T-helper 2 cell treated with Interferon-gamma antibody and Interleukin-4, amounts not matched to agents 5 μg/mL and 100 μg/mL, for 36 hours (primary cell): ENCODE measurements around the gene USP30.

Source experiments
- DNase-seq: peaks from one replicate; pipeline ENCODE4 v3.0.0; 2021; ENCODE audit warnings: low spot score
- H3K27ac Mint-ChIP-seq: one replicate; pipeline ENCODE4 v1.8.0; 2021; ENCODE audit warnings: mild to moderate bottlenecking, mixed read lengths
- H3K27me3 Mint-ChIP-seq: one replicate; pipeline ENCODE4 v1.8.0; 2021; ENCODE audit warnings: low read depth, mixed read lengths
- H3K36me3 Mint-ChIP-seq: one replicate; pipeline ENCODE4 v1.8.0; 2021; ENCODE audit warnings: low read depth, mixed read lengths
- H3K4me1 Mint-ChIP-seq: one replicate; pipeline ENCODE4 v1.8.0; 2021; ENCODE audit warnings: low read depth, mixed read lengths
- H3K4me3 Mint-ChIP-seq: one replicate; pipeline ENCODE4 v1.8.0; 2022; ENCODE audit warnings: mild to moderate bottlenecking, moderate library complexity, mixed read lengths
- H3K9me3 Mint-ChIP-seq: one replicate; pipeline ENCODE4 v1.8.0; 2021; ENCODE audit warnings: mixed read lengths

Gene USP30

DNA sequence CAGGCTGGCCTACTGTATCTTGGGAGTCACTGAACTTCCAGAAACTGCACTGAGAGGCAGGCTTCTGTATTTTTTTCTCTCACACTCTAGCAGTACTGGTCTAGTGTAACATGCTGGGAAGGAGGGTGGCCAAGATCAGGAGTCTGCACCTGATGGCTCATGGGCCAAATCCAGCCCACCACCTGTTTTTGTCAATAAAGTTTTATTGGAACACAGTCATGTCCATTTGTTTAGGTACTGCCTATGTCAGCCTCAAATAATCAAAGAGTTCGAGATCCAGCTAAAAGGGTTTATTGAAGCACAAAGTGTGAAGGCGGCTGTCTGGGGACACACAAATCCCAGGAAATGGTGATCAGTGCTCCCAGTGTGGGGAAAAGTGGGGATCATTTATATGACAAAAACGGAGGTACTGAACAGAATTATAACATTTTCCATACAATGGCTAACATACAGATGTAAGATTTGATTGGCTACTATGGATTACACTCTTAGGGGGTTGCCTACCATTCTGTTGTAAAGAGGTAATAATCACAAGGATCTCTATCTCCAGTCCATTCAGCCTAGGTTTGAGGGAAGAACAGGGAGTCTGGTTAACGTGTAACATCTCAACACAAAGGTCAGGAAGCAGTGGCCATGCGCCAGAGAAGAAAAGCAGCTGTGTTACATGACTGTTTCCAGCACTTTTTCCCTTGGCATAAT is 12.9 kb downstream of the USP30 start:
- Mint-ChIP-seq H3K4me3 (no peak overlapping the region), H3K9me3 (no peaks in the 10 kb centered on the region), H3K4me1 (no peaks in the 10 kb centered on the region), H3K27me3 (no peaks in the 10 kb centered on the region), H3K27ac (no peak overlapping the region), H3K36me3 (peaks cover 4% of the 10 kb centered on the region)
- DNase-seq: no peak

DNA sequence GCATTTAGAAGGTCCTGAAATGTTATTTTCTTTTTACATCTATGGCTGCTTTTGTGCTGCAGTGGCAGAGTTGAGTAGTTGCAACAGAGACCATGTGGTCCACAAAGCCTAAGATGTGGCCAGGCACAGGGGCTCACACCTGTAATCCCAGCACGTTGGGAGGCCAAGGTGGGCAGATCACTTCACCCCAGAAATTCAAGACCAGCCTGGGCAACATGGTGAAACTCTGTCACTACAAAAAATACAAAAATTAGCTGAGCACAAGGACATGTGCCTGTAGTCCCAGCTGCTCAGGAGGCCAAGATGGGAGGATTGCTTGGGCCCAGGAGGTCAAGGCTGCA is 13.4 kb downstream of the USP30 start:
- Mint-ChIP-seq H3K9me3 (no peaks in the 10 kb centered on the region), H3K4me3 (no peak overlapping the region), H3K27me3 (no peaks in the 10 kb centered on the region), H3K27ac (no peak overlapping the region), H3K36me3 (peaks cover 4% of the 10 kb centered on the region), H3K4me1 (no peaks in the 10 kb centered on the region)
- no peak for DNase-seq

DNA sequence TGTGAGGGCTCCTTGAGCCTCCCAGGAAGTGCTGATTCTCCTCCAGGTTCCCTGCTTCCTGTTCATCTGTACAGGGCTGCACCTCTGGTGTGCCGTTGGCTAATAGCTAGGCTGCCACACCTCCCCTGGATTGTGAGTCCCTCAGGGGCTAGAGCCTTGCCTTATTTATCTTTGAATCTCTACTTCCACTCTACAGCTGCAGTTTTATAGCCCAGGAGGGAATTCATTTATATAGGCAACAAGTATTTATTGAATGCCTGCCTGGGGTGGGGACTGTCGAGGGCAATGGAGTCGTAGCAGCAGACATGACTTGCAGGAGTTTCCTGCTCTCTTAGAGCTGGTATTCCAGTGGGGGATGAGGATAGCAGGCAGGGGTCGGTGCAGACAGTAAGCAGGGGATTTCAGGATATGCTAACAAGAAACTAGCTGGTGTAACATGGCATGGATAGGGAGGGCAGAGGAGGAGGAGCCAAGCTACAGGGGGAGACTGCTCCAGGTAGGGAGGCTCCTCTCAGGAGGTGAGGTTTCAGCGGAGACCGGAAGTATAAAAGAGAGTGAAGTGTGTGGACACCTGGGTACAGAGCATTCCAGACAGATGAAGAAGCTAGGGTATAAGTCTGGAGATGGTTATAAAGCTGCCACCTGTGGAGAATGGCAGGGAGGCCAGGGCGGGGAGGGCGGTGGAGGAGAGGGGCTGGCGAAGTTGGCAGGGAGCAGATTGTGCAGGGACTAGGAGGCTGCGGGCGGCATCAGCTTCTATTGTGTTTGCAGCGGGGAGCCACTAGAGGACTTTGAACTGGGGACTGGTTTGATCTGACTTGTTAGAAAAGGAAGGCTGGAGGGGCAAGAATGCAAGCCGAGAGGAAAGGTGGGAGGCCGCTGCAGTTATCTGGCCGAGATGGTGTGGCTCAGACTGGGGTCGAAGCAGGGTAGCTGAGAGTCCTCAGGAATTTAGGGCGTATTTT is 17.2 kb downstream of the USP30 start:
- Mint-ChIP-seq H3K27me3 (no peaks in the 10 kb centered on the region), H3K36me3 (peaks cover 6% of the 10 kb centered on the region), H3K4me3 (no peak overlapping the region), H3K4me1 (no peaks in the 10 kb centered on the region), H3K27ac (no peak overlapping the region), H3K9me3 (no peaks in the 10 kb centered on the region)
- DNase-seq: no peak

DNA sequence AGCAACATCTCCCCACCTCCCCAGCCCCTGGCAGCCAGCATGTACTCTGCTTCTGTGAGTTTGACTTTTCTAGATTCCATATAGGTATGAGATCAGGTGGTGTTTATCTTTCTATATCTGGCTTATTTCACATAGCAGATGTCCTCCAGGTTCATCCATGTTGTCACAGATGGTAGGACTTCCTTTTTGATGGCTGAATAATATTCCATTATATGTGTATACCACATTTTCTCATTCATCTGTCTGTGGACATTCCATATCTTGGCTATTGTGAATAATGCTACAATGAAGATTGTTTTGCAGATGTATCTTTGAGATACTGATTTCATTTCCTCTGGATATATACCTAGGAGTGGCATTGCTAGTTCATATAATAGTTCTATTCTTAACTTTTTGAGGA is 22.5 kb downstream of the USP30 start:
- H3K27me3 Mint-ChIP-seq: no peaks in the 10 kb centered on the region
- H3K36me3 Mint-ChIP-seq: peaks cover 27% of the 10 kb centered on the region
- H3K27ac Mint-ChIP-seq: no peak overlapping the region
- H3K9me3 Mint-ChIP-seq: peaks cover 5% of the 10 kb centered on the region
- H3K4me3 Mint-ChIP-seq: no peak overlapping the region
- DNase-seq: no peak
- H3K4me1 Mint-ChIP-seq: no peaks in the 10 kb centered on the region

DNA sequence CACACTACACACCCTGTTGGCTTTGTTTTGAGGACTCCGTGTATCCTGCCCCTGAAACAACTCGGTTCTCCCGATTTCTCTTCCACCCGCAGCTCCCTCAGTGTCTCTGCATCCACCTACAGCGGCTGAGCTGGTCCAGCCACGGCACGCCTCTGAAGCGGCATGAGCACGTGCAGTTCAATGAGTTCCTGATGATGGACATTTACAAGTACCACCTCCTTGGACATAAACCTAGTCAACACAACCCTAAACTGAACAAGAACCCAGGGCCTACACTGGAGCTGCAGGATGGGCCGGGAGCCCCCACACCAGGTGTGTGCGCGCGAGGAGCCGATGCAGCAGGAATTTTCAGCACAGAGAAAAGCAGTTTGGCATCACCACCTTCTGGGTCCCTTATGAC is 30.4 kb downstream of the USP30 start:
- Mint-ChIP-seq H3K4me3 (no peak overlapping the region), H3K9me3 (peaks cover 5% of the 10 kb centered on the region), H3K4me1 (no peaks in the 10 kb centered on the region), H3K27me3 (no peaks in the 10 kb centered on the region), H3K36me3 (peaks cover 20% of the 10 kb centered on the region), H3K27ac (no peak overlapping the region)
- DNase-seq: no peak

DNA sequence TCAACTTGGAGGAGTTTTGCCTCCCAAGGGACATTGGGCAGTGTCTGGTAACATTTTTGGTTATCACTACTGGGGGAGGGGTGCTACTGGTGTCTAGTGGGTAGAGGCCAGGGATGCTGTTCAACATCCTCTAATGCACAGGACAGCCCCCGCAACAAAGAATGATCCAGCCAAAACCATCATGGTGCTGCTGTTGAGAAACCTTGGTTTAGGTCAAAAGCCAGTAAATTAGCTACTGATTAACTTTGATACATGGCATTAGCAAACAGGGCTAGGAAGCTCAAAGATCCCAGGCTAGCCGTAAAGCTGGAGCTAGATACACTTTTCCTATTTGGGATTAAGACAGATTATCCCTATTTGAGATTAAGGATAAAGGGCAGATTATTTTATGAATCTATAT is 32.0 kb downstream of the USP30 start:
- no peak for DNase-seq
- Mint-ChIP-seq H3K4me1 (no peaks in the 10 kb centered on the region), H3K4me3 (no peak overlapping the region), H3K9me3 (no peaks in the 10 kb centered on the region), H3K27ac (no peak overlapping the region), H3K27me3 (no peaks in the 10 kb centered on the region), H3K36me3 (peaks cover 16% of the 10 kb centered on the region)

- peaks cover 3% of the 10 kb centered on the region for H3K4me1 Mint-ChIP-seq
- DNase-seq: no peak
- H3K4me3 Mint-ChIP-seq: no peak overlapping the region
- H3K9me3 Mint-ChIP-seq: no peaks in the 10 kb centered on the region
- no peaks in the 10 kb centered on the region for H3K27me3 Mint-ChIP-seq
- no peak overlapping the region for H3K27ac Mint-ChIP-seq
- H3K36me3 Mint-ChIP-seq: peaks cover 15% of the 10 kb centered on the region
These were observed 33.2 kb downstream of the USP30 start for GRCh38 chr12:109085590-109085989.

- Mint-ChIP-seq H3K9me3 (no peaks in the 10 kb centered on the region), H3K27ac (no peak overlapping the region), H3K36me3 (peaks cover 16% of the 10 kb centered on the region)
These were observed 34.9 kb downstream of the USP30 start for GRCh38 chr12:109087250-109087649.

DNA sequence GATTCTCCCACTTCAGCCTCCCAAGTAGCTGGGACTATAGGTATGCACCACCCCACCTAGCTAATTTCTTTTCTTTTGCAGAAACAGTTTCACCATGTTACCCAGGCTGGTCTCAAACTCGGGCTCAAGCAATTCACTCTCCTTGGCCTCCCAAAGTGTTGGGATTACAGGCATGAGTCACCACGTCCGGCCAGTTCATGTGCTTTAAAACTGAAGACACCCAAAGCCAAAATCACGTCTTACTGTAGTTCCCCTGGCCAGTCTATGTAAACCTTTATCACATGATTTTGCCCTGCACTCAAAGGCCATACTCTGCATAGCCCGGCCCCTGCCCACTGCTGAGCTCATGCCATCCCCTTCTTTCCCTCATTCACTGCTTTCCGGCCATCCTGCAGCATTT is 36.4 kb downstream of the USP30 start:
- H3K27ac Mint-ChIP-seq: no peak overlapping the region
- no peak overlapping the region for H3K4me3 Mint-ChIP-seq
- DNase-seq: no peak
- peaks cover 24% of the 10 kb centered on the region for H3K4me1 Mint-ChIP-seq
- no peaks in the 10 kb centered on the region for H3K9me3 Mint-ChIP-seq
- peaks cover 18% of the 10 kb centered on the region for H3K36me3 Mint-ChIP-seq
- no peaks in the 10 kb centered on the region for H3K27me3 Mint-ChIP-seq

More at GRCh38 chr12:109087250-109087649, 34.9 kb downstream of the USP30 start:
- peaks cover 10% of the 10 kb centered on the region for H3K4me1 Mint-ChIP-seq
- H3K4me3 Mint-ChIP-seq: no peak overlapping the region
- DNase-seq: no peak
- H3K27me3 Mint-ChIP-seq: no peaks in the 10 kb centered on the region

DNA sequence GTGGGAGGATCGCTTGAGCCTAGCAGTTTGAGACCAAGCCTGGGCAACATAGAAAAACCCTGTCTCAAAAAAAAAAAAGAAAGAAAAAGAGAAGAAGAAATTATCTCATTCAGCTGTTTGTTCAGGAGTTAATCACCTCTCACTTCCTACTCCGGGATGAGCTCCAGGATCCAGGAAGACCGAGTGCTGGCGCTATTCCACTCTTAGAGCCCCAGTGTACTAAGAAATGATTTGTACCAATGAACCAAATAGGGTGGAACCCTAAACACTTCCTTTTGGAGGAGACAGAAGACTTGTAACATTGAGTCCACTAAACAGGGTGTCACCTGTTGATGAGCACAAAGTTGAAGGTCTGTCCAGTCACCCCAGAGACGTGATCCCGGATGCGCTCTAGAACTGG is 37.3 kb downstream of the USP30 start:
- no peak overlapping the region for H3K4me3 Mint-ChIP-seq
- H3K27ac Mint-ChIP-seq: no peak overlapping the region
- DNase-seq: no peak
- H3K27me3 Mint-ChIP-seq: no peaks in the 10 kb centered on the region
- peaks cover 18% of the 10 kb centered on the region for H3K36me3 Mint-ChIP-seq
- H3K4me1 Mint-ChIP-seq: peaks cover 25% of the 10 kb centered on the region
- H3K9me3 Mint-ChIP-seq: no peaks in the 10 kb centered on the region

- Mint-ChIP-seq H3K36me3 (peaks cover 12% of the 10 kb centered on the region), H3K9me3 (no peaks in the 10 kb centered on the region), H3K4me1 (peaks cover 25% of the 10 kb centered on the region), H3K27ac (peak overlapping the region; percentile 87), H3K27me3 (no peaks in the 10 kb centered on the region), H3K4me3 (peak overlapping the region; percentile 83)
- no peak for DNase-seq
These were observed 40.2 kb downstream of the USP30 start for GRCh38 chr12:109092497-109093021.

- Mint-ChIP-seq H3K27ac (peak within 1 kb of the TSS; percentile 87), H3K36me3 (peaks cover 11% of the 10 kb centered on the region), H3K27me3 (no peaks in the 10 kb centered on the region)
These were observed 40.9 kb downstream of the USP30 start, which contains the start of gene ALKBH2 for GRCh38 chr12:109093022-109093918. ALKBH2 (minus strand) TSS chr12:109093472; CDS start chr12:109092786, 686 bp downstream.

DNA sequence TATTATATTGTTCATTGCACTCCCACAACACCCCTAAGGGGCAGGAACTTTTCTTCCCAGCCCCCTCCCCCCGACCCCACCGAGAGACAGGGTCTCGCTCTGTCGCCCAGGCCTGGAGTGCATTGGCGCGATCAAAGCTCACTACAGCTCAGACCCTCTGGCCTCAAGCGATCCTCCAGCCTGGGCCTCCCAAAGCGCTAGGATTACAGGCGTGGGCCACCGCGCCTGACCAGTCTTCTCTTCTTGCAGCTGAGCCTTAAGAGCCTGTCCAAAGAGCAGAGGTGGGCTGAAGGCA is 44.7 kb downstream of the USP30 start:
- Mint-ChIP-seq H3K4me3 (peak overlapping the region; percentile 91), H3K4me1 (peaks cover 30% of the 10 kb centered on the region), H3K27me3 (no peaks in the 10 kb centered on the region), H3K27ac (no peak overlapping the region), H3K9me3 (no peaks in the 10 kb centered on the region), H3K36me3 (peaks cover 28% of the 10 kb centered on the region)
- no peak for DNase-seq

More at GRCh38 chr12:109093022-109093918, 40.9 kb downstream of the USP30 start, which contains the start of gene ALKBH2:
- DNase-seq: peak; percentile 94
- Mint-ChIP-seq H3K9me3 (no peaks in the 10 kb centered on the region), H3K4me3 (peak within 1 kb of the TSS; percentile 83), H3K4me1 (peaks cover 25% of the 10 kb centered on the region)
